GM12878 (cell line): Measurements from ENCODE around the gene SMC3. TPM values are rescaled to one million over a fixed set of nuclear protein-coding genes. Genes with fewer than 3 reads are reported as not detected.

ENCODE experiments used
- ATAC-seq: fragments of 200-7000 bp; cut with Tn5 transposase; 3 replicates; pipeline ENCODE4 v1.9.1; 2020; ENCODE audit warnings: mild to moderate bottlenecking, moderate library complexity
- BruUV-seq: library from RNA; stranded (reverse); fragments of 400-500 nt; replicated peaks from 2 replicates; lab custom pipeline; 2021; lab: Mats Ljungman, UMichigan
- CTCF ChIA-PET: fragments of 300-600 bp; sonication (Branson Sonifier 250); formaldehyde crosslinking; extraction: SDS; loops from one replicate; lab custom pipeline; 2021; ENCODE audit warnings: inconsistent platforms; lab: Yijun Ruan, JAX
- POLR2A ChIA-PET: fragments of 350-600 bp; formaldehyde crosslinking; extraction: SDS; loops from one replicate; lab custom pipeline; 2021; ENCODE audit warnings: inconsistent platforms; lab: Charles Lee
- RAD21 ChIA-PET: fragments of 300-600 bp; sonication (Branson Sonifier 250); formaldehyde crosslinking; loops from one replicate; lab custom pipeline; 2023; ENCODE audit warnings: antibody characterized with exemption; ENCODE audit not compliant: unreplicated experiment; lab: Charles Lee
- SMC1A ChIA-PET: fragments of 300-600 bp; sonication (Branson Sonifier 250); formaldehyde crosslinking; loops from one replicate; lab custom pipeline; 2023; ENCODE audit not compliant: unreplicated experiment, uncharacterized antibody; lab: Charles Lee
- DNase-seq: peaks from one replicate; pipeline ENCODE4 v3.0.0-alpha.2; 2011; ENCODE audit warnings: low read depth, low spot score
- FAIRE-seq: peaks from 3 replicates; lab custom pipeline; 2011; peaks lifted over from hg19 to GRCh38; lab: Jason Lieb, UNC
- H2AFZ ChIP-seq: 2 replicates; pipeline ENCODE4 v1.6.0; 2011; ENCODE audit warnings: low read depth, low read length, control low read depth; ENCODE audit not compliant: control insufficient read depth
- H3K27ac ChIP-seq: 2 replicates; pipeline ENCODE4 v1.5.1; 2011; ENCODE audit warnings: control low read depth; ENCODE audit not compliant: control insufficient read depth, insufficient read depth
- H3K27me3 ChIP-seq, 2 experiments: replicated peaks in 1 of 2; 2 replicates each; pipeline versions ENCODE4 v1.6.0 to v1.6.1; 2011; ENCODE audit warnings: low read length in 1 of 2; ENCODE audit not compliant: control insufficient read depth in 2 of 2, insufficient read depth in 2 of 2
- H3K36me3 ChIP-seq, 2 experiments: 2 replicates each; pipeline ENCODE4 v1.5.1; 2011; ENCODE audit warnings: low read length in 1 of 2; ENCODE audit not compliant: control insufficient read depth in 2 of 2, insufficient read depth in 2 of 2
- H3K4me1 ChIP-seq: 2 replicates; pipeline ENCODE4 v1.6.1; 2011; ENCODE audit warnings: mild to moderate bottlenecking, low read length, moderate library complexity, mixed read lengths; ENCODE audit not compliant: control insufficient read depth, insufficient read depth
- H3K4me2 ChIP-seq: 2 replicates; pipeline ENCODE4 v1.6.0; 2011; ENCODE audit warnings: control low read depth; ENCODE audit not compliant: control insufficient read depth, insufficient read depth
- H3K4me3 ChIP-seq: fragments of 200-600 bp; sonication (generic); 2 replicates; pipeline ENCODE4 v1.5.1; 2016
- H3K79me2 ChIP-seq: 2 replicates; pipeline ENCODE4 v1.6.0; 2011; ENCODE audit warnings: low read length; ENCODE audit not compliant: control insufficient read depth, insufficient read depth
- H3K9ac ChIP-seq: 2 replicates; pipeline ENCODE4 v1.8.0; 2011; ENCODE audit warnings: low read length, control low read depth, mixed read lengths; ENCODE audit not compliant: control insufficient read depth, insufficient read depth
- H3K9me3 ChIP-seq: replicated peaks from 3 replicates; pipeline ENCODE4 v1.5.1; 2011; ENCODE audit warnings: mild to moderate bottlenecking, low read length; ENCODE audit not compliant: control insufficient read depth, insufficient read depth
- H4K20me1 ChIP-seq: 2 replicates; pipeline ENCODE4 v1.6.0; 2011; ENCODE audit not compliant: control insufficient read depth, insufficient read depth
- ATF7 ChIP-seq: fragments of 450-650 bp; IDR thresholded peaks from 2 replicates; pipeline ENCODE4 v1.6.1; 2016; ENCODE audit warnings: low read depth, mild to moderate bottlenecking
- BACH1 ChIP-seq: fragments of 450-650 bp; IDR thresholded peaks from 2 replicates; pipeline ENCODE4 v1.6.1; 2017; ENCODE audit warnings: mild to moderate bottlenecking, borderline replicate concordance
- BRCA1 ChIP-seq: IDR thresholded peaks from 2 replicates; pipeline ENCODE4 v1.6.1; 2011; ENCODE audit warnings: low read depth, low read length, improper control_type of control experiment
- HCFC1 ChIP-seq: fragments of 150-350 bp; IDR thresholded peaks from 2 replicates; pipeline ENCODE4 v1.6.1; 2014; ENCODE audit warnings: low read length
- HDAC2 ChIP-seq: fragments of 200-600 bp; sonication (generic); IDR thresholded peaks from 2 replicates; pipeline ENCODE4 v1.6.1; 2017
- MEF2B ChIP-seq: fragments of 450-650 bp; IDR thresholded peaks from 2 replicates; pipeline ENCODE4 v1.6.1; 2018; ENCODE audit warnings: mild to moderate bottlenecking, moderate library complexity; ENCODE audit not compliant: partially characterized antibody, poor library complexity, severe bottlenecking
- NFYB ChIP-seq: IDR thresholded peaks from 2 replicates; pipeline ENCODE4 v1.6.1; 2011; ENCODE audit warnings: low read depth, mild to moderate bottlenecking, low read length, improper control_type of control experiment, moderate library complexity; ENCODE audit not compliant: insufficient read depth
- RAD21 ChIP-seq: IDR thresholded peaks from 2 replicates; pipeline ENCODE4 v1.6.1; 2011; ENCODE audit warnings: mild to moderate bottlenecking, low read depth, low read length, moderate library complexity; ENCODE audit not compliant: insufficient read depth
- RB1 ChIP-seq: fragments of 450-650 bp; formaldehyde crosslinking; IDR thresholded peaks from 2 replicates; pipeline ENCODE4 v1.6.1; 2017; ENCODE audit warnings: mild to moderate bottlenecking, borderline replicate concordance
- SMAD5 ChIP-seq: IDR thresholded peaks from 2 replicates; pipeline ENCODE4 v1.6.1; 2016; ENCODE audit warnings: antibody characterized with exemption, low read depth
- SP1 ChIP-seq: IDR thresholded peaks from one replicate; pipeline ENCODE4 v1.6.1; 2011; ENCODE audit warnings: low read depth, low read length
- STAT1 ChIP-seq: fragments of 450-650 bp; conservative IDR thresholded peaks from 2 replicates; pipeline ENCODE4 v1.6.1; 2014; ENCODE audit warnings: antibody characterized with exemption, mild to moderate bottlenecking
- ZZZ3 ChIP-seq: IDR thresholded peaks from 2 replicates; pipeline ENCODE4 v1.6.1; 2011; ENCODE audit warnings: low read depth; ENCODE audit not compliant: control insufficient read depth, insufficient read length
- WGBS: methylation state at CpG from one replicate; pipeline ENCODE4 v1.1.6; 2016; ENCODE audit warnings: low lambda C conversion rate; ENCODE audit not compliant: insufficient replicate concordance, insufficient coverage; ENCODE audit errors: missing lambda C conversion rate; 5-methylcytosine and 5-hydroxymethylcytosine counted together
- in situ Hi-C: fragments of 300-500 bp; cut with MboI; formaldehyde crosslinking; loops from 9 replicates; pipeline ENCODE4 v1.14.3; 2018; ENCODE audit warnings: mixed read lengths
- intact Hi-C: fragments of 100-400 bp; cut with micrococcal nuclease; formaldehyde crosslinking; loops from one replicate; pipeline ENCODE4 v1.14.2; 2022; ENCODE audit not compliant: unreplicated experiment
- polyA plus RNA-seq, 11 experiments: library from polyadenylated mRNA; depleted of rRNA in 4 of 11; unstranded in 6 of 11; stranded (reverse) in 5 of 11; fragments of >200 nt; fragmentation: Nextera tagmentation in 4 of 11; fragmentation: Illumina TruSeq in 1 of 11; extraction: Ambion mirVana in 4 of 11; extraction: Trizol in 1 of 11; gene quantifications; 1 replicate in 1 of 11; 2 replicates in 10 of 11; pipeline versions ENCODE4 v1.2.1 to v1.2.3, GENCODE V29; 2011 to 2016; ENCODE audit warnings: inconsistent platforms in 2 of 11, missing spikeins in 2 of 11, low read depth in 1 of 11
- total RNA-seq, 4 experiments: library from RNA; depleted of rRNA in 3 of 4; stranded (reverse); fragments of >200 nt in 3 of 4; fragmentation: Illumina TruSeq in 1 of 4; extraction: Trizol in 1 of 4; gene quantifications; 2 replicates each; pipeline versions ENCODE4 v1.2.1 to v1.2.3, GENCODE V29; 2013 to 2021
- TF ChIP-seq, protein P1 (sequence below): IDR thresholded peaks from 2 replicates; pipeline ENCODE4 v1.6.1; 2012; ENCODE audit warnings: low read depth, low read length, improper control_type of control experiment
- TF ChIP-seq, protein P2 (sequence below): fragments of 450-650 bp; IDR thresholded peaks from 2 replicates; pipeline ENCODE4 v1.6.1; 2017; ENCODE audit warnings: mild to moderate bottlenecking, moderate library complexity
- TF ChIP-seq, protein P3 (sequence below): IDR thresholded peaks from 2 replicates; pipeline ENCODE4 v1.6.1; 2012; ENCODE audit warnings: low read depth, low read length, improper control_type of control experiment

The SMC3 gene
- total and polyA plus RNA-seq, 10 of the 15 experiments (the other 5 are each of a cell fraction or from before 2014, with no cell fraction given), result 30.4 to 123 (median 48.3) TPM

DNA sequence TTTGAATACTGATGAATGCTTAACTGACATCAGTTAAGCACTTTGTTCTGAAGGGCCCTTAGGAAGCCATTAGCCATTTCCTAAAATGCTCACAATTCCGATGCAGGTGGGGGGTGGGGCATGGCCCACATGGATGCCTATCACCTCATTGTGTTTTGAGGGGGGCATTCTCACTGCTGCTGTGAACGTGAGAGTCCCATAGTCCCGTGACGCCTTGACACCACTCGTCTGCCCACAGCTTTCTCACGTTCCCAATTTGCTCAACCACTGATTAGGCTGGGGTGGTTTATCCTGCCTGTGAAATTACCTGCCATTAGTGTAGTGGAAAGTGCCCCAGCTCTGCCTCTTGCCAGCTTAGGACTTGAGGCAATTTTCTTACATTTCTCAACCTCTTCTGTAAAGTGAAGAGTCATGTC, 37.9 kb upstream of the SMC3 start:
- FAIRE-seq, result peak; percentile 54
- Histone ChIP-seq H3K79me2 (no peaks in the 10 kb centered on the region), H3K27ac (peak overlapping the region; percentile 27; the same call in 1 of the 2 replicates), H4K20me1 (no peaks in the 10 kb centered on the region), H3K9me3 (no peaks in the 10 kb centered on the region), H3K36me3 (no peaks in the 10 kb centered on the region), H3K4me3 (peak overlapping the region; percentile 8; the same call in 1 of the 2 replicates), H3K4me2 (peak overlapping the region; percentile 61), H3K9ac (no peak overlapping the region), H2AFZ (peak overlapping the region; percentile 11), H3K27me3 (no peaks in the 10 kb centered on the region), H3K4me1 (peaks cover 29% of the 10 kb centered on the region)
- intact Hi-C loops, result loop anchor here (1.0 kb wide), 2 partner anchors 25 to 141 kb away; no protein-coding TSS in a partner anchor
- peak; percentile 72 for ATAC-seq
- ChIA-PET RAD21 (interaction anchor here (0.6 to 2.2 kb wide), 17 partner anchors 12 to 224 kb away, joined by 3 to 18 read pairs (median 4); partner anchors contain the start of gene SMNDC1), SMC1A (interaction anchor here (0.9 to 3.6 kb wide), 13 partner anchors 10 to 195 kb away, joined by 3 to 44 read pairs (median 6); no protein-coding TSS in a partner anchor), POLR2A (interaction anchor here (0.9 to 3.3 kb wide), 7 partner anchors 19 to 174 kb away, joined by 3 to 23 read pairs (median 6); no protein-coding TSS in a partner anchor), CTCF (interaction anchor here (0.6 to 1.6 kb wide), 15 partner anchors 10 to 473 kb away, joined by 3 to 10 read pairs (median 3); no protein-coding TSS in a partner anchor)
- BruUV-seq, result no TSS peak
- WGBS, result under 1% methylated on average over 6 of the region's 6 CpGs
- peak; percentile 68 for DNase-seq
- in situ Hi-C loops, result no loop called here
- TF ChIP-seq, protein P1, sequence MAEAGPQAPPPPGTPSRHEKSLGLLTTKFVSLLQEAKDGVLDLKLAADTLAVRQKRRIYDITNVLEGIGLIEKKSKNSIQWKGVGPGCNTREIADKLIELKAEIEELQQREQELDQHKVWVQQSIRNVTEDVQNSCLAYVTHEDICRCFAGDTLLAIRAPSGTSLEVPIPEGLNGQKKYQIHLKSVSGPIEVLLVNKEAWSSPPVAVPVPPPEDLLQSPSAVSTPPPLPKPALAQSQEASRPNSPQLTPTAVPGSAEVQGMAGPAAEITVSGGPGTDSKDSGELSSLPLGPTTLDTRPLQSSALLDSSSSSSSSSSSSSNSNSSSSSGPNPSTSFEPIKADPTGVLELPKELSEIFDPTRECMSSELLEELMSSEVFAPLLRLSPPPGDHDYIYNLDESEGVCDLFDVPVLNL, result no peak
- no peak for TF ChIP-seq SMAD5
- TF ChIP-seq STAT1, result no peak
- 0 out of 2 replicates have a peak, but pooled peaks have one; percentile 15 for TF ChIP-seq ATF7
- no peak for TF ChIP-seq HCFC1
- TF ChIP-seq, protein P2, sequence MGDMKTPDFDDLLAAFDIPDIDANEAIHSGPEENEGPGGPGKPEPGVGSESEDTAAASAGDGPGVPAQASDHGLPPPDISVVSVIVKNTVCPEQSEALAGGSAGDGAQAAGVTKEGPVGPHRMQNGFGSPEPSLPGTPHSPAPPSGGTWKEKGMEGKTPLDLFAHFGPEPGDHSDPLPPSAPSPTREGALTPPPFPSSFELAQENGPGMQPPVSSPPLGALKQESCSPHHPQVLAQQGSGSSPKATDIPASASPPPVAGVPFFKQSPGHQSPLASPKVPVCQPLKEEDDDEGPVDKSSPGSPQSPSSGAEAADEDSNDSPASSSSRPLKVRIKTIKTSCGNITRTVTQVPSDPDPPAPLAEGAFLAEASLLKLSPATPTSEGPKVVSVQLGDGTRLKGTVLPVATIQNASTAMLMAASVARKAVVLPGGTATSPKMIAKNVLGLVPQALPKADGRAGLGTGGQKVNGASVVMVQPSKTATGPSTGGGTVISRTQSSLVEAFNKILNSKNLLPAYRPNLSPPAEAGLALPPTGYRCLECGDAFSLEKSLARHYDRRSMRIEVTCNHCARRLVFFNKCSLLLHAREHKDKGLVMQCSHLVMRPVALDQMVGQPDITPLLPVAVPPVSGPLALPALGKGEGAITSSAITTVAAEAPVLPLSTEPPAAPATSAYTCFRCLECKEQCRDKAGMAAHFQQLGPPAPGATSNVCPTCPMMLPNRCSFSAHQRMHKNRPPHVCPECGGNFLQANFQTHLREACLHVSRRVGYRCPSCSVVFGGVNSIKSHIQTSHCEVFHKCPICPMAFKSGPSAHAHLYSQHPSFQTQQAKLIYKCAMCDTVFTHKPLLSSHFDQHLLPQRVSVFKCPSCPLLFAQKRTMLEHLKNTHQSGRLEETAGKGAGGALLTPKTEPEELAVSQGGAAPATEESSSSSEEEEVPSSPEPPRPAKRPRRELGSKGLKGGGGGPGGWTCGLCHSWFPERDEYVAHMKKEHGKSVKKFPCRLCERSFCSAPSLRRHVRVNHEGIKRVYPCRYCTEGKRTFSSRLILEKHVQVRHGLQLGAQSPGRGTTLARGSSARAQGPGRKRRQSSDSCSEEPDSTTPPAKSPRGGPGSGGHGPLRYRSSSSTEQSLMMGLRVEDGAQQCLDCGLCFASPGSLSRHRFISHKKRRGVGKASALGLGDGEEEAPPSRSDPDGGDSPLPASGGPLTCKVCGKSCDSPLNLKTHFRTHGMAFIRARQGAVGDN, result 0 out of 2 replicates have a peak, but pooled peaks have one; percentile 26
- TF ChIP-seq SP1, result peak; percentile 38
- TF ChIP-seq BACH1, result 0 out of 2 replicates have a peak, but pooled peaks have one; percentile 43
- TF ChIP-seq NFYB, result no peak
- no peak for TF ChIP-seq HDAC2
- no peak for TF ChIP-seq RAD21
- TF ChIP-seq, protein P3, sequence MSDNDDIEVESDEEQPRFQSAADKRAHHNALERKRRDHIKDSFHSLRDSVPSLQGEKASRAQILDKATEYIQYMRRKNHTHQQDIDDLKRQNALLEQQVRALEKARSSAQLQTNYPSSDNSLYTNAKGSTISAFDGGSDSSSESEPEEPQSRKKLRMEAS, result no peak
- peak; percentile 78 for TF ChIP-seq MEF2B
- TF ChIP-seq ZZZ3, result no peak
- TF ChIP-seq RB1, result no peak
- no peak for TF ChIP-seq BRCA1
